ENCODE data around the gene AJM1. TPM values are rescaled to one million over a fixed set of nuclear protein-coding genes. Genes with fewer than 3 reads are reported as not detected.
"Not testable (repeated sequence)": the region's sequence is repeated elsewhere in the genome, so short reads cannot be mapped to it uniquely, and the experiment has no call there.

Gene AJM1
- total RNA-seq, 4 donors from 2014 or later = 2.5 to 10.9 (median 5.7) TPM

DNA sequence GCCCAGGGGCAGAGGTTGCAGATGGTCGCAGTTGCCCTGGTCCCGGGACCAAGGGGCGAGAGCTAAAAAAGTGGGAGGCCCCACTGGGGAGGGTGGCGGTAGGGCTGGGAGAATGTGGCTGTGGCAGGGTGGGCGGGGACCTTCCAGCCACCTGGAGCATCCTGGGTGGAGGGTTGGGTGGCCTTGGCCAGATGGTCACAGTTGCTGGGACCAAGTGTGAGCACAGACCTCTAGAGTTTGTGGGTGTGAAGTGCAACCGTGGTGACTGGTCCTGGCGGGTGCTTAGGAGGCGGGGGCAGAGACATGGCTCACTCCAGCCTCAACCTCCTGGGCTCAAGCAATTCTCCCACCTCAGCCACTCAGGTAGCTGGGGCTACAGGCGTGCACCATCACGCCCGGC, 38.4 kb downstream of the AJM1 start:
- WGBS, 2 donors (ENCODE audit: low coverage in 1 of 2) = 80% methylated on average over 6 of the region's 11 CpGs; no CpG with 5 or more reads in 1 of the 2 donors
- H3K27ac ChIP-seq = no peak overlapping the region
- peaks cover 4% of the 10 kb centered on the region for H3K27me3 ChIP-seq
- no peaks in the 10 kb centered on the region for H3K36me3 ChIP-seq
- no peak for ATAC-seq
- H3K9me3 ChIP-seq = no peaks in the 10 kb centered on the region
- H3K4me1 ChIP-seq = peaks cover 0 to 16% (median 11%) of the 10 kb centered on the region in 3 donors
- TF ChIP-seq EP300 (IDR thresholded peaks at IDR 0.05) (no peak), POLR2A (IDR thresholded peaks at IDR 0.05) (no peak), POLR2AphosphoS5 (IDR thresholded peaks at IDR 0.05) (no peak)
- TF ChIP-seq, protein P1, sequence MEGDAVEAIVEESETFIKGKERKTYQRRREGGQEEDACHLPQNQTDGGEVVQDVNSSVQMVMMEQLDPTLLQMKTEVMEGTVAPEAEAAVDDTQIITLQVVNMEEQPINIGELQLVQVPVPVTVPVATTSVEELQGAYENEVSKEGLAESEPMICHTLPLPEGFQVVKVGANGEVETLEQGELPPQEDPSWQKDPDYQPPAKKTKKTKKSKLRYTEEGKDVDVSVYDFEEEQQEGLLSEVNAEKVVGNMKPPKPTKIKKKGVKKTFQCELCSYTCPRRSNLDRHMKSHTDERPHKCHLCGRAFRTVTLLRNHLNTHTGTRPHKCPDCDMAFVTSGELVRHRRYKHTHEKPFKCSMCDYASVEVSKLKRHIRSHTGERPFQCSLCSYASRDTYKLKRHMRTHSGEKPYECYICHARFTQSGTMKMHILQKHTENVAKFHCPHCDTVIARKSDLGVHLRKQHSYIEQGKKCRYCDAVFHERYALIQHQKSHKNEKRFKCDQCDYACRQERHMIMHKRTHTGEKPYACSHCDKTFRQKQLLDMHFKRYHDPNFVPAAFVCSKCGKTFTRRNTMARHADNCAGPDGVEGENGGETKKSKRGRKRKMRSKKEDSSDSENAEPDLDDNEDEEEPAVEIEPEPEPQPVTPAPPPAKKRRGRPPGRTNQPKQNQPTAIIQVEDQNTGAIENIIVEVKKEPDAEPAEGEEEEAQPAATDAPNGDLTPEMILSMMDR (IDR thresholded peaks at IDR 0.05) = no peak
- H3K4me3 ChIP-seq = no peak overlapping the region

GRCh38 chr9:136881691-136882108, 39.4 kb downstream of the AJM1 start:
- peak overlapping the region in 2 of 4 donors; percentile 5 to 28 for H3K27ac ChIP-seq
- TF ChIP-seq EP300 (IDR thresholded peaks at IDR 0.05) (no peak), POLR2AphosphoS5 (IDR thresholded peaks at IDR 0.05) (no peak), POLR2A (IDR thresholded peaks at IDR 0.05) (no peak)
- TF ChIP-seq, protein P1 (IDR thresholded peaks at IDR 0.05) = no peak
- peaks cover 0 to 21% (median 13%) of the 10 kb centered on the region in 3 donors for H3K4me1 ChIP-seq
- H3K36me3 ChIP-seq = no peaks in the 10 kb centered on the region
- no CpG with 5 or more reads among the region's 9 CpGs for WGBS, 2 donors (ENCODE audit: low coverage in 1 of 2)
- peaks cover 4% of the 10 kb centered on the region for H3K27me3 ChIP-seq
- H3K4me3 ChIP-seq = no peak overlapping the region
- no peaks in the 10 kb centered on the region for H3K9me3 ChIP-seq
- no peak for ATAC-seq

DNA sequence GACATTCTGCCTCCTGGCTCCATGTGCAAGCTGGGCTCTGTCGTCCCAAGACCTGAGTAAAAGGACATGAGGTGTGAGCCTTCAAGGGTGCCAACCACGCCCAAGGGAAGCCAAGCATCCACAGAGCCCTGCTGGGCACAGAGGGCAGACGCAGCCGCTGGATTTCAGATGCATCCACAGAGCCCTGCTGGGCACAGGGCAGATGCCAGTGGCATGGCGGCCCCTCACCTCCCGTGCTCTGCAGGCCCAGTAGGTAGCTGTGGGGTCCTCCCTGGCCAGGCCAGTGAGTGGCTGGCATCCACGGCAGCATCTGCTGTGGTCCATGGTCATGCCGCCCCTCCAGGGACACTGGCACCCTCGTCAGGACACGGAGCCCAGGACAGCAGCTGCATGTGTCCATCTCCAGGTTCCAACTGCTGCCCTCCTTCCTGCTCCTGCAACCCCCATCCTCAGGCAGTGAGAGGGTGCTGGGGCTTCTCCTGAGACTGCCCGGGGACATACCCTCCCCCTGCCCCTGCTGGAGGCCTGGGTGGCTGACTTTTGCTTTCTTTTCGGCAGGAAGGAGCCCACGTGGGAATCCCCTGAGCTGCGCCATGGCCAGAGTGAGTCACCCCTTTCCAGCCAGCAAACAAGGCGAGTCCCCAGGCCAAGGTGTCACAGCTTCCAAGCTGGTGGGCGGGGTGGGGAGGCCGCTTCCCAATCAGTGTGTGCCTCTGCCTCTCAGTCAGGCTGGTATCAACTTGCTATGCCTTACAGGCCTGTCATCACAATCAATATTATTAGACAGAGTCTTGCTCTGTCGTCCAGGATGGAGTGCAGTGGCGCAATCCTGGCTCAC, 40.0 kb downstream of the AJM1 start:
- no peaks in the 10 kb centered on the region for H3K36me3 ChIP-seq
- H3K9me3 ChIP-seq = no peaks in the 10 kb centered on the region
- H3K27ac ChIP-seq = peak overlapping the region in 2 of 4 donors; percentile 5 to 28
- H3K27me3 ChIP-seq = peaks cover 4% of the 10 kb centered on the region
- no peak overlapping the region for H3K4me3 ChIP-seq
- H3K4me1 ChIP-seq = peaks cover 0 to 27% (median 15%) of the 10 kb centered on the region in 3 donors
- no peak for ATAC-seq
- TF ChIP-seq, protein P1 (IDR thresholded peaks at IDR 0.05) = no peak
- TF ChIP-seq EP300 (IDR thresholded peaks at IDR 0.05) (no peak), POLR2A (IDR thresholded peaks at IDR 0.05) (no peak), POLR2AphosphoS5 (IDR thresholded peaks at IDR 0.05) (no peak)
- 51% methylated on average over 3 of the region's 19 CpGs; no CpG with 5 or more reads in 1 of the 2 donors for WGBS, 2 donors (ENCODE audit: low coverage in 1 of 2)

GRCh38 chr9:136882947-136883283, 40.6 kb downstream of the AJM1 start:
- H3K27me3 ChIP-seq, H3K36me3 ChIP-seq, H3K9me3 ChIP-seq, ATAC-seq, H3K27ac ChIP-seq, H3K4me3 ChIP-seq: not testable (repeated sequence)
- H3K4me1 ChIP-seq = peaks cover 0 to 33% (median 17%) of the 10 kb centered on the region in 3 donors
- WGBS, 2 donors (ENCODE audit: low coverage in 1 of 2) = 93% methylated on average over 7 of the region's 9 CpGs; no CpG with 5 or more reads in 1 of the 2 donors

DNA sequence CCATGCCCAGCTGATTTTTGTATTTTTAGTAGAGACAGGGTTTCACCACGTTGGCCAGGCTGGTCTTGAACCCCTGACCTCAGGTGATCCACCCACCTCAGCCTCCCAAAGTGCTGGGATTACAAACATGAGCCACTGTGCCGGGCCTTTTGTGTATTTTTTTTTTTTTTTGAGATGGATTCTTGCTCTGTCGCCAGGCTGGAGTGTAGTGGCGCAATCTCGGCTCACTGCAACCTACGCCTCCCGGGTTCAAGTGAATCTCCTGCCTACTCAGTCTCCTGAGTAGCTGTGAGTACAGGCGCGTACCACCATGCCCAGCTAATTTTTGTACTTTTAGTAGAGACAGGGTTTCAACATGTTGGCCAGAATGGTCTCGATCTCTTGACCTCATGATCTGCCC, 41.4 kb downstream of the AJM1 start:
- H3K4me3 ChIP-seq, H3K36me3 ChIP-seq, ATAC-seq, H3K9me3 ChIP-seq, H3K27ac ChIP-seq, H3K27me3 ChIP-seq: not testable (repeated sequence)
- WGBS, 2 donors (ENCODE audit: low coverage in 1 of 2) = 87 to 88% methylated on average over 7 to 9 of the region's 10 CpGs
- H3K4me1 ChIP-seq = peaks cover 0 to 39% (median 17%) of the 10 kb centered on the region in 3 donors

All from gastroesophageal sphincter (tissue), 4 donors.